ENCODE results near the gene PSMC5. TPM values are rescaled to one million over a fixed set of nuclear protein-coding genes. Genes with fewer than 3 reads are reported as not detected.

Gene PSMC5
- total and polyA plus RNA-seq, 9 of the 15 experiments (the other 6 are each of a cell fraction or from before 2014, with no cell fraction given) = 89.2 to 393 (median 161) TPM

DNA sequence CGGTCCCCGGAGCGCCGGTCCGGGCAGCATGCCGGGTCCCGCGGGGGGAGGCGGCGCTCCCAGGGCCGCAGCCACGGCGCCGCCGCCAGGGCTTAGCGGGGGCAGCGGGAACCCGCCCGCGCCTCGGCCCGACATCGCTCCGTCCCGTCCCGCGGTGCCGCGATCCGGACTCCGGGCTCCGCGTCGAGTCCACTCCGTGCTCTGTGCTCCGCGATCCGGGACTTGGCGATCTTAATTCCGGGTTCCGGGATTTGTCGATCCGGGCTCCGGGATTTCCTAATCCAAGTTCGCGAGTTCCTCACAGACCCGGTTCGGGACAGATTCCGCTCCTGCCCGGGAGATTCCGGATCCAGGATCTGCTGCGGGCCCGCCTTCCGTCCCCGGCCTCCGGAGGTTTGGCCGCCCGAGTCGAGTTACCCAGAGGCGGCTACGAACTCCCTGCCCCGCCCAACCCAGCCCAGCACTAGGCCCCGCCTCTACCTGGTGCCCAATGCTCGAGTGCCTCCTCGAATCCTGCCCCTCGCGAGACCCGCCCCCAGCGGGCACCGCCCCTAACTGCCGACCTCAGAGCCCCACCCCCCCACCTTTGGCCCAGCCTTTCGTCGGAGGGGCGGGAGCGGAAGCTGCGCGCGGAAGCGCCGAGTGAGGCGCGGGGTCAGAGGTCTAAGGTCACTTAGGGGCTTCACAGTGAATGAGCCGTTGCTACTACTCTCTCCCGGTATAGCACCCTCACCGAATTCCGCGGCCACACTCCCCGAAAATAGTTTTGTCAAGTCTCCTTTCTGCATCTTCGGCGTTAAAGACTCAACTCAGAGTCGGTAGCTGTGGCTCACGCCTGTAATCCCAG, 15.5 kb downstream of the PSMC5 start, which contains the start of gene SMARCD2 (continued):
- TF ChIP-seq ILF3 (IDR thresholded peaks at IDR 0.05; ENCODE audit: borderline replicate concordance) (no peak; the same call in 1 of the 2 replicates), HMGN3 (IDR thresholded peaks at IDR 0.05; ENCODE audit: borderline replicate concordance, extremely low read depth, insufficient read length, low read depth, low read length) (peak; percentile 95), SMARCA5 (IDR thresholded peaks at IDR 0.05) (no peak), MXI1 (IDR thresholded peaks at IDR 0.05; ENCODE audit: low read depth, low read length) (0 out of 2 replicates have a peak, but pooled peaks have one; percentile 59), LEF1 (IDR thresholded peaks at IDR 0.05) (peak; percentile 71), TEAD4 (IDR thresholded peaks at IDR 0.05; ENCODE audit: low read length) (peak; percentile 74), TEAD4 (CRISPR knock-in tag; IDR thresholded peaks at IDR 0.05; ENCODE audit: borderline replicate concordance) (no peak; the same call in 1 of the 2 replicates), ZNF395 (CRISPR knock-in tag; IDR thresholded peaks at IDR 0.05) (peak; percentile 51; the same call in 1 of the 2 replicates), GATA2 (CRISPR knock-in tag; IDR thresholded peaks at IDR 0.05) (no peak), KLF6 (CRISPR knock-in tag; IDR thresholded peaks at IDR 0.05; ENCODE audit: borderline replicate concordance) (peak; percentile 76; the same call in 1 of the 2 replicates), USF1 (CRISPR knock-in tag; IDR thresholded peaks at IDR 0.05) (no peak), DIDO1 (tag; IDR thresholded peaks at IDR 0.05; ENCODE audit: low read depth) (peak; percentile 83), NR2C2 (CRISPR knock-in tag; IDR thresholded peaks at IDR 0.05) (peak; percentile 99), NR2C2 (tag; IDR thresholded peaks at IDR 0.05) (peak; percentile 100), JUN (IDR thresholded peaks at IDR 0.05; ENCODE audit: borderline replicate concordance, low read depth, low read length) (peak; percentile 76; the same call in 1 of the 2 replicates), JUN (CRISPR knock-in tag; IDR thresholded peaks at IDR 0.05; ENCODE audit: borderline replicate concordance) (no peak), SP2 (IDR thresholded peaks at IDR 0.05; ENCODE audit: extremely low read depth, low read depth, low read length, poor library complexity, severe bottlenecking) (no peak), RCOR1 (IDR thresholded peaks at IDR 0.05; ENCODE audit: borderline replicate concordance in 1 of 2, low read depth in 2 of 2, low read length in 2 of 2) (peak; percentile 39 to 86; a peak in 3 of 4 replicates), NFIX (CRISPR knock-in tag; IDR thresholded peaks at IDR 0.05; ENCODE audit: low read depth) (no peak; the same call in 1 of the 2 replicates)
- TF ChIP-seq, protein P1, sequence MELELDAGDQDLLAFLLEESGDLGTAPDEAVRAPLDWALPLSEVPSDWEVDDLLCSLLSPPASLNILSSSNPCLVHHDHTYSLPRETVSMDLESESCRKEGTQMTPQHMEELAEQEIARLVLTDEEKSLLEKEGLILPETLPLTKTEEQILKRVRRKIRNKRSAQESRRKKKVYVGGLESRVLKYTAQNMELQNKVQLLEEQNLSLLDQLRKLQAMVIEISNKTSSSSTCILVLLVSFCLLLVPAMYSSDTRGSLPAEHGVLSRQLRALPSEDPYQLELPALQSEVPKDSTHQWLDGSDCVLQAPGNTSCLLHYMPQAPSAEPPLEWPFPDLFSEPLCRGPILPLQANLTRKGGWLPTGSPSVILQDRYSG (tag; conservative IDR thresholded peaks at IDR 0.05; ENCODE audit: low read depth) = no peak
- TF ChIP-seq, protein P2, sequence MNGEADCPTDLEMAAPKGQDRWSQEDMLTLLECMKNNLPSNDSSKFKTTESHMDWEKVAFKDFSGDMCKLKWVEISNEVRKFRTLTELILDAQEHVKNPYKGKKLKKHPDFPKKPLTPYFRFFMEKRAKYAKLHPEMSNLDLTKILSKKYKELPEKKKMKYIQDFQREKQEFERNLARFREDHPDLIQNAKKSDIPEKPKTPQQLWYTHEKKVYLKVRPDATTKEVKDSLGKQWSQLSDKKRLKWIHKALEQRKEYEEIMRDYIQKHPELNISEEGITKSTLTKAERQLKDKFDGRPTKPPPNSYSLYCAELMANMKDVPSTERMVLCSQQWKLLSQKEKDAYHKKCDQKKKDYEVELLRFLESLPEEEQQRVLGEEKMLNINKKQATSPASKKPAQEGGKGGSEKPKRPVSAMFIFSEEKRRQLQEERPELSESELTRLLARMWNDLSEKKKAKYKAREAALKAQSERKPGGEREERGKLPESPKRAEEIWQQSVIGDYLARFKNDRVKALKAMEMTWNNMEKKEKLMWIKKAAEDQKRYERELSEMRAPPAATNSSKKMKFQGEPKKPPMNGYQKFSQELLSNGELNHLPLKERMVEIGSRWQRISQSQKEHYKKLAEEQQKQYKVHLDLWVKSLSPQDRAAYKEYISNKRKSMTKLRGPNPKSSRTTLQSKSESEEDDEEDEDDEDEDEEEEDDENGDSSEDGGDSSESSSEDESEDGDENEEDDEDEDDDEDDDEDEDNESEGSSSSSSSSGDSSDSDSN (IDR thresholded peaks at IDR 0.05; ENCODE audit: borderline replicate concordance in 1 of 2, low read depth in 2 of 2, low read length in 2 of 2) = peak in 1 of 2 experiments; percentile 92; a peak in 3 of 4 replicates

Data from K562 (cell line).